Measurements from ENCODE around the gene CXCR2. TPM values are rescaled to one million over a fixed set of nuclear protein-coding genes. Genes with fewer than 3 reads are reported as not detected.
A peak's percentile ranks its signal among the peaks of the same experiment; 100 is the strongest.

Gene CXCR2
- total RNA-seq, 2 experiments from 2014 or later, result 0.22 to 0.27 TPM

- Mint-ChIP-seq H3K4me1 (ENCODE audit: low read depth) (no peaks in the 10 kb centered on the region), H3K27me3 (no peaks in the 10 kb centered on the region), H3K4me3 (no peak overlapping the region), H3K27ac (no peak overlapping the region), H3K36me3 (ENCODE audit: low read depth) (no peaks in the 10 kb centered on the region), H3K9me3 (no peaks in the 10 kb centered on the region)
- intact Hi-C loops (cut with micrococcal nuclease), result no loop called here
- DNase-seq (no peak), ATAC-seq (no peak)
- TF ChIP-seq CTCF (IDR thresholded peaks at IDR 0.05), result no peak
- ChIA-PET POLR2A (interaction anchor here (0.6 kb wide), 1 partner anchor 258 kb away, joined by 4 read pairs; no protein-coding TSS in a partner anchor), CTCF (interaction anchor here (2.9 kb wide), 1 partner anchor 12 kb away, joined by 16 read pairs; the partner anchor contains the start of gene CXCR1)
Measured at GRCh38 chr2:218155953-218156479, 30.2 kb downstream of the CXCR2 start.

GRCh38 chr2:218161644-218162043, 35.8 kb downstream of the CXCR2 start:
- Mint-ChIP-seq H3K36me3 (ENCODE audit: low read depth) (no peaks in the 10 kb centered on the region), H3K4me3 (no peak overlapping the region), H3K9me3 (no peaks in the 10 kb centered on the region), H3K27me3 (no peaks in the 10 kb centered on the region), H3K27ac (no peak overlapping the region), H3K4me1 (ENCODE audit: low read depth) (peaks cover 3% of the 10 kb centered on the region)
- ChIA-PET POLR2A (no interaction called here), CTCF (no interaction called here)
- TF ChIP-seq CTCF (IDR thresholded peaks at IDR 0.05), result no peak
- ATAC-seq (no peak), DNase-seq (no peak)
- intact Hi-C loops (cut with micrococcal nuclease), result no loop called here

DNA sequence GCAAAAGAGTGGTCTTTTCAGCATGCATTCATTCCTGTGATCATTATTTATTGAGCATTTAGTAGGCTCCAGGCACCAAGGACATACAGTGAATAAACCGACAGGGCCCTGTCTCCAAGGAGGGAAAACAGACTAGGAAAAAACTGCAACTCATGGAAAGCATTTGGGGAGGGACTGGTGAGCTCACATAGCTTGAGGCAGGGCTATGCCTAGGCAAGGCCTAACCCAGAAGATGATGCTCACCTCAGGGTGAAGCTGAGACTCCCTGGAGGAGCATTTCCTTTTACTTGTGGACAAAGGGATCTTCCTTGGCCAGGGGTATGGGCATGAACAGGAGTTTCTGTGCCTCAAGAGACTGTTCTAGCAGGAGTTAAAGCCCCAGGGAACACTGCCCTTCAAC, 37.0 kb downstream of the CXCR2 start:
- Mint-ChIP-seq H3K9me3 (no peaks in the 10 kb centered on the region), H3K4me1 (ENCODE audit: low read depth) (peaks cover 13% of the 10 kb centered on the region), H3K27me3 (no peaks in the 10 kb centered on the region), H3K27ac (no peak overlapping the region), H3K4me3 (no peak overlapping the region), H3K36me3 (ENCODE audit: low read depth) (no peaks in the 10 kb centered on the region)
- ChIA-PET POLR2A (no interaction called here), CTCF (interaction anchor here (0.8 to 1.6 kb wide), 6 partner anchors 8 to 374 kb away, joined by 3 to 4 read pairs (median 3); partner anchors contain the start of gene RUFY4)
- no peak for TF ChIP-seq CTCF (IDR thresholded peaks at IDR 0.05)
- intact Hi-C loops (cut with micrococcal nuclease), result no loop called here
- no peak for DNase-seq
- ATAC-seq, result no peak

DNA sequence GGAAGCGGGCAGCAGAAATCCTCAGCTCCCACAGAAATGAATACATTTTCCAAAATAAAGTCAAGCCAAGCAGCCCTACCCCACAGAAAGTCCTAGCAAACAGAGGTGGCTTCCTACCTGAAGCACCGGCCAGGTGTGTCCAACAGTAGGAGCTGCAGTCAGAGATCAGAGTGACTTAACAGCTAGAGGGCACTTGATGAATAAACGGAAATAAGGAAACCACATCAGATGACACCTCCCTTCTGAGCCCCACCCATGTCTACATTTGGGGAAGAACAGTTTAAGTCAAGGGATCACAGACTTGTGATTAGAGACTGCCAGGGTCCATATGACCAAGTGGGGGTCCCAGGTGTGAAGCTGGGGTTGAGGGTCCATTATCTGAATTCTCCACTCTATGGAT, 41.0 kb downstream of the CXCR2 start, which contains the start of gene CXCR1:
Gene CXCR1, minus strand, starts transcription at position 172 of the 400 bp plus-strand sequence. CDS start 1,751 bp downstream, outside the sequence.
- Mint-ChIP-seq H3K36me3 (ENCODE audit: low read depth) (no peaks in the 10 kb centered on the region), H3K4me3 (no peak within 1 kb of the TSS), H3K4me1 (ENCODE audit: low read depth) (peaks cover 19% of the 10 kb centered on the region), H3K9me3 (no peaks in the 10 kb centered on the region), H3K27ac (no peak within 1 kb of the TSS), H3K27me3 (peaks cover 2% of the 10 kb centered on the region)
- no peak for TF ChIP-seq CTCF (IDR thresholded peaks at IDR 0.05)
- ATAC-seq (peak; percentile 91), DNase-seq (peak; percentile 54)
- ChIA-PET POLR2A (interaction anchor here (1.3 to 1.5 kb wide), 2 partner anchors 104 to 120 kb away, joined by 3 to 4 read pairs; partner anchors contain the start of gene PNKD), CTCF (interaction anchor here (0.8 to 3.6 kb wide), 12 partner anchors 9 to 280 kb away, joined by 3 to 23 read pairs (median 5); partner anchors contain the start of gene RUFY4)
- intact Hi-C loops (cut with micrococcal nuclease), result no loop called here

DNA sequence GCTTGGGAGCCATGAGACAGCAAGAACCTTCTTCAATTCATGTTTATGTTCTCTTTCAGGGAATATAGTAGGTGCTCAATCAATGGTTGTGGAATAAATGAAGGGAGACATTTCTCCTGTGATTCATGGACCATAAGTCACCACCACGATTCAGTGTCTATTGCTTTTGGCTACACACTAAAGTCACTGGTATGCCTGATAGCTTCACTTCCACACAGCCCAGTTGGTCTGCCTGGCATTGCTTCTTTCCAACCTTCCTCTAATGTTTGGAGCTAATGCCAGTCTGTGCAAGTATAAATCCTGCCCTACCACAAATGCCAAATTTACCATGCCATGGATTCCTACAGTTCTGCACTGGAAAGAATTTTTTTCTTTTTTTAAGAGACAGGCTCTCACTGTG, 42.2 kb downstream of the CXCR2 start:
- Mint-ChIP-seq H3K9me3 (no peaks in the 10 kb centered on the region), H3K4me3 (no peak overlapping the region), H3K27ac (no peak overlapping the region), H3K27me3 (peaks cover 2% of the 10 kb centered on the region), H3K36me3 (ENCODE audit: low read depth) (no peaks in the 10 kb centered on the region), H3K4me1 (ENCODE audit: low read depth) (peaks cover 19% of the 10 kb centered on the region)
- ChIA-PET POLR2A (interaction anchor here (1.3 to 1.7 kb wide), 3 partner anchors 88 to 119 kb away, joined by 3 to 4 read pairs (median 3); partner anchors contain the start of gene PNKD), CTCF (interaction anchor here (0.7 to 3.6 kb wide), 17 partner anchors 8 to 105 kb away, joined by 3 to 23 read pairs (median 6); partner anchors contain the start of genes AAMP and PNKD)
- no peak for ATAC-seq
- TF ChIP-seq CTCF (IDR thresholded peaks at IDR 0.05), result no peak
- intact Hi-C loops (cut with micrococcal nuclease), result no loop called here
- DNase-seq, result no peak
